Thoracic aorta (tissue), 2 donors: ENCODE data around the gene TRPM5. TPM values are rescaled to one million over a fixed set of nuclear protein-coding genes. Genes with fewer than 3 reads are reported as not detected.

Source experiments
- ATAC-seq: fragments of 150-250 bp; one replicate; pipeline ENCODE4 v1.8.0; 2017; ENCODE audit warnings: low read depth; ENCODE audit not compliant: insufficient number of reproducible peaks, low FRiP score
- DNase-seq: peaks from one replicate; pipeline ENCODE4 v3.0.0-alpha.2; 2020; ENCODE audit warnings: low spot score
- H3K27ac ChIP-seq, 2 donors: fragments of 200-600 bp; sonication (generic); 1 replicate in 1 of 2; 2 replicates in 1 of 2; pipeline ENCODE4 v1.5.1; 2016; ENCODE audit warnings: mild to moderate bottlenecking in 2 of 2, moderate library complexity in 2 of 2
- H3K27me3 ChIP-seq: fragments of 200-600 bp; sonication (generic); replicated peaks from 2 replicates; pipeline ENCODE4 v1.6.0; 2016; ENCODE audit warnings: mild to moderate bottlenecking; ENCODE audit not compliant: insufficient read depth
- H3K36me3 ChIP-seq: fragments of 200-600 bp; sonication (generic); one replicate; pipeline ENCODE4 v1.5.1; 2016
- H3K4me1 ChIP-seq, 2 donors: fragments of 200-600 bp; sonication (generic); 1 replicate in 1 of 2; 2 replicates in 1 of 2; pipeline versions ENCODE4 v1.5.1 to v1.6.0; 2016; ENCODE audit warnings: low read depth in 2 of 2, mild to moderate bottlenecking in 1 of 2; ENCODE audit not compliant: control insufficient read depth in 1 of 2
- H3K4me3 ChIP-seq: fragments of 200-600 bp; sonication (generic); 2 replicates; pipeline ENCODE4 v1.5.1; 2016; ENCODE audit warnings: mild to moderate bottlenecking
- H3K9me3 ChIP-seq: fragments of 200-600 bp; sonication (generic); 2 replicates; pipeline ENCODE4 v1.5.1; 2016
- total RNA-seq, 2 donors: library from RNA; depleted of rRNA; stranded (reverse); fragments of >200 nt; gene quantifications; one replicate each; pipeline versions ENCODE4 v1.1.0 to v1.2.3, GENCODE V29; 2016
- TF ChIP-seq, protein P1 (sequence below): fragments of 200-600 bp; sonication (generic); IDR thresholded peaks from one replicate; pipeline ENCODE4 v1.5.1; 2019; ENCODE audit warnings: antibody characterized with exemption

TRPM5 gene
- total RNA-seq, 2 donors from 2014 or later: not detected

DNA sequence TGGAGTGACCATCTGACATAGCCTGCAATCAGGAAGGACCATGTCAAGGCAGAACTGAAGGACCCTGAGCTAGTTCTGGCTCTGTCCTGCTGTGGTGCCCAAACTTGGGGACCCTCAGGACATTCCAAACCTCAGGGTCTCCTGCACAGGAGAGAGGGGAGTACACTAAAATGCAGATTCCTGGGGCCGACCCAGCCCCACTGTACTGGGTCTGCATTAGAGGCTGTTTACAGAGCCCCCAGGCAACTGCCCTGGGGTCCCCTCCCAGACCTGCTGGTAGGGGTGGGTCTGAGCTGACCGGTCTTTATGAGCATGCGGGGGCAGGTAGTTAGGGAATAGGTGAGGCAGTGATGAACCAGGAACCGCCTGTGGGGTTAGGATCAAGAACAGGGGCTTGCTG lies 6.8 kb downstream of the TRPM5 start:
- TF ChIP-seq, protein P1, sequence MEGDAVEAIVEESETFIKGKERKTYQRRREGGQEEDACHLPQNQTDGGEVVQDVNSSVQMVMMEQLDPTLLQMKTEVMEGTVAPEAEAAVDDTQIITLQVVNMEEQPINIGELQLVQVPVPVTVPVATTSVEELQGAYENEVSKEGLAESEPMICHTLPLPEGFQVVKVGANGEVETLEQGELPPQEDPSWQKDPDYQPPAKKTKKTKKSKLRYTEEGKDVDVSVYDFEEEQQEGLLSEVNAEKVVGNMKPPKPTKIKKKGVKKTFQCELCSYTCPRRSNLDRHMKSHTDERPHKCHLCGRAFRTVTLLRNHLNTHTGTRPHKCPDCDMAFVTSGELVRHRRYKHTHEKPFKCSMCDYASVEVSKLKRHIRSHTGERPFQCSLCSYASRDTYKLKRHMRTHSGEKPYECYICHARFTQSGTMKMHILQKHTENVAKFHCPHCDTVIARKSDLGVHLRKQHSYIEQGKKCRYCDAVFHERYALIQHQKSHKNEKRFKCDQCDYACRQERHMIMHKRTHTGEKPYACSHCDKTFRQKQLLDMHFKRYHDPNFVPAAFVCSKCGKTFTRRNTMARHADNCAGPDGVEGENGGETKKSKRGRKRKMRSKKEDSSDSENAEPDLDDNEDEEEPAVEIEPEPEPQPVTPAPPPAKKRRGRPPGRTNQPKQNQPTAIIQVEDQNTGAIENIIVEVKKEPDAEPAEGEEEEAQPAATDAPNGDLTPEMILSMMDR: no peak
- DNase-seq (no peak), ATAC-seq (no peak)
- no peaks in the 10 kb centered on the region for H3K9me3 ChIP-seq
- H3K36me3 ChIP-seq: no peaks in the 10 kb centered on the region
- H3K4me3 ChIP-seq: no peak overlapping the region
- H3K27me3 ChIP-seq: no peaks in the 10 kb centered on the region
- no peaks in the 10 kb centered on the region for H3K4me1 ChIP-seq
- H3K27ac ChIP-seq: no peak overlapping the region

- H3K4me1 ChIP-seq: no peaks in the 10 kb centered on the region
- ATAC-seq (no peak), DNase-seq (no peak)
- H3K9me3 ChIP-seq: no peaks in the 10 kb centered on the region
- TF ChIP-seq, protein P1: no peak
- no peak overlapping the region for H3K27ac ChIP-seq
- no peaks in the 10 kb centered on the region for H3K36me3 ChIP-seq
- H3K27me3 ChIP-seq: no peaks in the 10 kb centered on the region
- no peak overlapping the region for H3K4me3 ChIP-seq
Observed at GRCh38 chr11:2436521-2437031, 7.7 kb downstream of the TRPM5 start.

GRCh38 chr11:2436013-2436520 lies 8.2 kb downstream of the TRPM5 start:
- TF ChIP-seq, protein P1: no peak
- DNase-seq (no peak), ATAC-seq (no peak)
- no peaks in the 10 kb centered on the region for H3K4me1 ChIP-seq
- H3K27ac ChIP-seq: no peak overlapping the region
- H3K9me3 ChIP-seq: no peaks in the 10 kb centered on the region
- H3K36me3 ChIP-seq: no peaks in the 10 kb centered on the region
- H3K27me3 ChIP-seq: no peaks in the 10 kb centered on the region
- H3K4me3 ChIP-seq: no peak overlapping the region

- DNase-seq: no peak
- Histone ChIP-seq H3K36me3 (no peaks in the 10 kb centered on the region), H3K27me3 (no peaks in the 10 kb centered on the region), H3K27ac (no peak overlapping the region), H3K4me3 (no peak overlapping the region), H3K4me1 (no peaks in the 10 kb centered on the region), H3K9me3 (no peaks in the 10 kb centered on the region)
- TF ChIP-seq, protein P1: no peak
- no peak for ATAC-seq
Observed at GRCh38 chr11:2435288-2436012, 8.9 kb downstream of the TRPM5 start.

GRCh38 chr11:2434506-2435255 lies 9.6 kb downstream of the TRPM5 start:
- H3K4me3 ChIP-seq: no peak overlapping the region
- ATAC-seq: no peak
- no peaks in the 10 kb centered on the region for H3K27me3 ChIP-seq
- TF ChIP-seq, protein P1: no peak
- H3K36me3 ChIP-seq: no peaks in the 10 kb centered on the region
- H3K4me1 ChIP-seq: no peaks in the 10 kb centered on the region
- no peak overlapping the region for H3K27ac ChIP-seq
- DNase-seq: no peak
- H3K9me3 ChIP-seq: no peaks in the 10 kb centered on the region
